ENCODE results near the gene PYDC2.
"Not testable (repeated sequence)": the region's sequence is repeated elsewhere in the genome, so short reads cannot be mapped to it uniquely, and the experiment has no call there.

The PYDC2 gene

GRCh38 chr3:191470545-191470944 is 9.6 kb downstream of the PYDC2 start:
- DNase-seq (ENCODE audit: low read depth), result no peak

- DNase-seq (ENCODE audit: low read depth), result no peak
Measured at GRCh38 chr3:191473661-191474198, 12.8 kb downstream of the PYDC2 start.

- no peak for DNase-seq (ENCODE audit: low read depth)
Measured at GRCh38 chr3:191476066-191476772, 15.3 kb downstream of the PYDC2 start.

GRCh38 chr3:191483994-191484393 is 23.0 kb downstream of the PYDC2 start:
- not testable (repeated sequence) for DNase-seq (ENCODE audit: low read depth)

- no peak for DNase-seq (ENCODE audit: low read depth)
Measured at GRCh38 chr3:191484461-191484860, 23.5 kb downstream of the PYDC2 start.

GRCh38 chr3:191492601-191493000 is 31.6 kb downstream of the PYDC2 start:
- DNase-seq (ENCODE audit: low read depth), result no peak

- DNase-seq (ENCODE audit: low read depth), result no peak
Measured at GRCh38 chr3:191493336-191493735, 32.4 kb downstream of the PYDC2 start.

- no peak for DNase-seq (ENCODE audit: low read depth)
Measured at GRCh38 chr3:191499307-191500080, 38.5 kb downstream of the PYDC2 start.

- no peak for DNase-seq (ENCODE audit: low read depth)
Measured at GRCh38 chr3:191500892-191501291, 39.9 kb downstream of the PYDC2 start.

GRCh38 chr3:191502583-191502982 is 41.6 kb downstream of the PYDC2 start:
- no peak for DNase-seq (ENCODE audit: low read depth)

- DNase-seq (ENCODE audit: low read depth), result no peak
Measured at GRCh38 chr3:191509078-191509477, 48.1 kb downstream of the PYDC2 start.
